ENCODE measurements around the gene AMOTL1.

AMOTL1 gene

GRCh38 chr11:94885133-94885532 is 117.0 kb downstream of the AMOTL1 start:
- no peak for TF ChIP-seq CTCF (IDR thresholded peaks at IDR 0.05; ENCODE audit: low read depth, low read length)
- DNase-seq (ENCODE audit: low read depth in 2 of 2), result no peak
- no peak overlapping the region for H3K4me3 ChIP-seq (replicated peaks in 1 of 2; ENCODE audit: low read depth in 2 of 2, low read length in 2 of 2)

GRCh38 chr11:94885581-94885980 is 117.4 kb downstream of the AMOTL1 start:
- DNase-seq (ENCODE audit: low read depth in 2 of 2), result peak; percentile 15
- TF ChIP-seq CTCF (IDR thresholded peaks at IDR 0.05; ENCODE audit: low read depth, low read length), result no peak
- no peak overlapping the region for H3K4me3 ChIP-seq (replicated peaks in 1 of 2; ENCODE audit: low read depth in 2 of 2, low read length in 2 of 2)

GRCh38 chr11:94888204-94888603 is 120.0 kb downstream of the AMOTL1 start:
- DNase-seq (ENCODE audit: low read depth in 2 of 2), result no peak
- no peak for TF ChIP-seq CTCF (IDR thresholded peaks at IDR 0.05; ENCODE audit: low read depth, low read length)
- no peak overlapping the region for H3K4me3 ChIP-seq (replicated peaks in 1 of 2; ENCODE audit: low read depth in 2 of 2, low read length in 2 of 2)

GRCh38 chr11:94895451-94895850 is 127.3 kb downstream of the AMOTL1 start:
- peak; percentile 73 to 85 for DNase-seq (ENCODE audit: low read depth in 2 of 2)
- no peak for TF ChIP-seq CTCF (IDR thresholded peaks at IDR 0.05; ENCODE audit: low read depth, low read length)
- no peak overlapping the region for H3K4me3 ChIP-seq (replicated peaks in 1 of 2; ENCODE audit: low read depth in 2 of 2, low read length in 2 of 2)

GRCh38 chr11:94895971-94896370 is 127.8 kb downstream of the AMOTL1 start:
- no peak for TF ChIP-seq CTCF (IDR thresholded peaks at IDR 0.05; ENCODE audit: low read depth, low read length)
- no peak overlapping the region for H3K4me3 ChIP-seq (replicated peaks in 1 of 2; ENCODE audit: low read depth in 2 of 2, low read length in 2 of 2)
- peak; percentile 47 to 87 for DNase-seq (ENCODE audit: low read depth in 2 of 2)

GRCh38 chr11:94897330-94897768 is 129.2 kb downstream of the AMOTL1 start:
- peak; percentile 88 for TF ChIP-seq CTCF (IDR thresholded peaks at IDR 0.05; ENCODE audit: low read depth, low read length)
- DNase-seq (ENCODE audit: low read depth in 2 of 2), result peak; percentile 70 to 72

GRCh38 chr11:94907226-94907625 is 139.1 kb downstream of the AMOTL1 start:
- TF ChIP-seq CTCF (IDR thresholded peaks at IDR 0.05; ENCODE audit: low read depth, low read length), result no peak
- peak in 1 of 2 donors; percentile 18 for DNase-seq (ENCODE audit: low read depth in 2 of 2)
- H3K4me3 ChIP-seq (replicated peaks in 1 of 2; ENCODE audit: low read depth in 2 of 2, low read length in 2 of 2), result no peak overlapping the region

More at GRCh38 chr11:94897330-94897768, 129.2 kb downstream of the AMOTL1 start:
- no peak overlapping the region for H3K4me3 ChIP-seq (replicated peaks in 1 of 2; ENCODE audit: low read depth in 2 of 2, low read length in 2 of 2)

Measured in cardiac fibroblast (primary cell).